DOHH2 (cell line): ENCODE data around the gene SEZ6.

Source experiments
- CTCF ChIP-seq: fragments of 200-600 bp; sonication (generic); IDR thresholded peaks from one replicate; pipeline ENCODE4 v1.5.1; 2014; ENCODE audit warnings: antibody characterized with exemption, mild to moderate bottlenecking, low read depth, low read length; ENCODE audit not compliant: poor library complexity, severe bottlenecking
- EZH2phosphoT487 ChIP-seq: fragments of 200-600 bp; sonication (generic); IDR thresholded peaks from 2 replicates; pipeline ENCODE4 v1.6.1; 2017; ENCODE audit warnings: borderline replicate concordance, mild to moderate bottlenecking, antibody characterized with exemption, low read length, moderate library complexity, mixed read lengths

DNA sequence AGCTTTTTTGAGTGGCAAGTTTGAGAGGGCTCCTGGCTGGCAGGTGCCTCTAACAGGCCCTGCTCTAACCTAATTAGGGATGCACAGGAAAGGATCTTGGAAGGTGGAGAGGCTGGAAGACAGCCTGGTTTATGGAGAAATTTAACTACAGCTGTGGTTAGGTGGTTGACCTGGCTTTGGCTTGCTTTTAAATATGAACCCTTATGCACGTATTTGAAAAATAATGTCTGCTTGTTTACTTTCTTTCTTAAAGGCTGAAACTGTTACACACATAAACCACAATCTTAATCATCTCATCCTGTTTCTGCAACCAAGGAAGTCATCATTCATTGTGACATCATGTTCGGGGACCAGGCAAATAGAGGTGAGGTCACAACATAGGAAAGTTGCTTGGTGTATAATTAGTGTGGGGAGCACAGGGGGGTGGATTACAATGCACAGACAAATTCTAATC is 79.9 kb downstream of the SEZ6 start:
- TF ChIP-seq CTCF = no peak
- no peak for TF ChIP-seq EZH2phosphoT487
